Stomach (tissue), 4 donors: ENCODE results near the gene R3HDM2.

Experiments used
- EP300 ChIP-seq: sonication (generic); formaldehyde crosslinking; IDR thresholded peaks from one replicate; pipeline ENCODE4 v1.6.1; 2017; ENCODE audit warnings: antibody characterized with exemption
- POLR2A ChIP-seq, 4 donors: fragments of 450-650 bp; IDR thresholded peaks; one replicate each; pipeline ENCODE4 v1.6.1; 2016; ENCODE audit warnings: antibody characterized with exemption in 4 of 4, control low read depth in 2 of 4, mild to moderate bottlenecking in 1 of 4, moderate library complexity in 1 of 4
- POLR2AphosphoS5 ChIP-seq, 3 donors: sonication (generic); formaldehyde crosslinking; IDR thresholded peaks; one replicate each; pipeline ENCODE4 v1.6.1; 2016; ENCODE audit warnings: antibody characterized with exemption in 3 of 3
- TF ChIP-seq, protein P1 (sequence below), 7 experiments: fragments of 450-650 bp in 4 of 7; fragments of 200-600 bp in 3 of 7; sonication (generic) in 3 of 7; IDR thresholded peaks; one replicate each; pipeline ENCODE4 v1.5.1; 2016 to 2019; ENCODE audit warnings: antibody characterized with exemption in 7 of 7, control low read depth in 2 of 7, mild to moderate bottlenecking in 1 of 7

DNA sequence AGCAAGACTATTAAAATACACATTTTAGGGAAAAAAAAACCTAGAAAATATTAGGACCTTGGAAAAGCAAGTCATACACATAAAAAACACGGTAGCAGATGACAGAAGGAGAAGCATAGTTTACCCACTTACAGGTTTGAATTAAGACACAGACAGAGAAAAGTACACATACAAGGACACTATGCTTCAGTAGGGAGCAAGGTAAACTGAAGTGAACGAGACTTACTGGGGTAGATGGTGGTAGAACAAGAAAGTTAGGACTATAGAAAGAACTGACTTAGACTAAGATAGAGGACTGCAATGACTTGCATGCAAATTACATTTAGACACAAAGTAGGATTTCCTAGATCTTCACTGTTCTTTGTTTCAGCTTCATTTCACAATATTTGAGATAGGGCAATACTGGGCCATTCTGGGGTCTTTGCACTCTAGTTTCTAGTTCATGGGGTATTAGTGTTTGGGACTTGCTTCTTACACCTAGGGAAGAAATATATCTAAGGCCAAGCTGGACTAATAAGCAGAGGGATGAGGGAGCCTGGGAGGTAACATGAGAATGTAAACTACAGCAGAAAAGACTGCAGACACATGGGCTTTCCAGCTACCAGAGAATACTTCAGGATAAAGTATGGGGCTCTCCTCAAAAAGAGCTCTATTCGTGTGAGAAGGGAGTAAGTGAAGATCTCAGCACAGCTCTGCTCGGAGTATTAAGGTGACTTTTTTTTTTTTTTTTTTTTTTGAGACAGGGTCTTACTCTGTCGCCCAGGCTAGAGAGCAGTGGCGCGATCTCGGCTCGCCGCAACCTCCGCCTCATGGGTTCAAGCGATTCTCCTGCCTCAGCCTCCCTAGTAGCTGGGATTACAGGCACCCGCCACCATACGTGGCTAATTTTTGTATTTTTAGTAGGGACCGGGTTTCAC lies 152.1 kb downstream of the R3HDM2 start:
- TF ChIP-seq, protein P1, sequence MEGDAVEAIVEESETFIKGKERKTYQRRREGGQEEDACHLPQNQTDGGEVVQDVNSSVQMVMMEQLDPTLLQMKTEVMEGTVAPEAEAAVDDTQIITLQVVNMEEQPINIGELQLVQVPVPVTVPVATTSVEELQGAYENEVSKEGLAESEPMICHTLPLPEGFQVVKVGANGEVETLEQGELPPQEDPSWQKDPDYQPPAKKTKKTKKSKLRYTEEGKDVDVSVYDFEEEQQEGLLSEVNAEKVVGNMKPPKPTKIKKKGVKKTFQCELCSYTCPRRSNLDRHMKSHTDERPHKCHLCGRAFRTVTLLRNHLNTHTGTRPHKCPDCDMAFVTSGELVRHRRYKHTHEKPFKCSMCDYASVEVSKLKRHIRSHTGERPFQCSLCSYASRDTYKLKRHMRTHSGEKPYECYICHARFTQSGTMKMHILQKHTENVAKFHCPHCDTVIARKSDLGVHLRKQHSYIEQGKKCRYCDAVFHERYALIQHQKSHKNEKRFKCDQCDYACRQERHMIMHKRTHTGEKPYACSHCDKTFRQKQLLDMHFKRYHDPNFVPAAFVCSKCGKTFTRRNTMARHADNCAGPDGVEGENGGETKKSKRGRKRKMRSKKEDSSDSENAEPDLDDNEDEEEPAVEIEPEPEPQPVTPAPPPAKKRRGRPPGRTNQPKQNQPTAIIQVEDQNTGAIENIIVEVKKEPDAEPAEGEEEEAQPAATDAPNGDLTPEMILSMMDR (IDR thresholded peaks at IDR 0.05) = no peak
- no peak for TF ChIP-seq POLR2AphosphoS5 (IDR thresholded peaks at IDR 0.05)
- no peak for TF ChIP-seq POLR2A (IDR thresholded peaks at IDR 0.05)
- TF ChIP-seq EP300 = no peak
